ENCODE results near the gene IQSEC3.

The IQSEC3 gene

GRCh38 chr12:209851-210250 lies 143.3 kb downstream of the IQSEC3 start:
- no peak overlapping the region for H3K4me3 ChIP-seq (ENCODE audit: low read depth in 1 of 2, low read length in 1 of 2)
- peaks cover 9 to 31% of the 10 kb centered on the region in 2 experiments for H3K4me1 ChIP-seq (ENCODE audit: control insufficient read depth in 1 of 2, insufficient read depth in 1 of 2, low read depth in 1 of 2, low read length in 1 of 2)
- no peaks in the 10 kb centered on the region for H3K9me3 ChIP-seq
- TF ChIP-seq CTCF (IDR thresholded peaks at IDR 0.05) = no peak
- H3K27ac ChIP-seq = no peak overlapping the region
- H3K36me3 ChIP-seq = no peaks in the 10 kb centered on the region
- peaks cover 49% of the 10 kb centered on the region for H3K27me3 ChIP-seq

- no peak overlapping the region for H3K4me3 ChIP-seq (ENCODE audit: low read depth in 1 of 2, low read length in 1 of 2)
- peaks cover 46% of the 10 kb centered on the region for H3K27me3 ChIP-seq
- no peaks in the 10 kb centered on the region for H3K36me3 ChIP-seq
- peaks cover 9 to 38% of the 10 kb centered on the region in 2 experiments for H3K4me1 ChIP-seq (ENCODE audit: control insufficient read depth in 1 of 2, insufficient read depth in 1 of 2, low read depth in 1 of 2, low read length in 1 of 2)
- TF ChIP-seq CTCF (IDR thresholded peaks at IDR 0.05) = no peak
- no peaks in the 10 kb centered on the region for H3K9me3 ChIP-seq
- H3K27ac ChIP-seq = no peak overlapping the region
Observed at GRCh38 chr12:210277-211141, 143.9 kb downstream of the IQSEC3 start.

GRCh38 chr12:211142-211465 lies 144.5 kb downstream of the IQSEC3 start:
- H3K36me3 ChIP-seq = no peaks in the 10 kb centered on the region
- H3K27me3 ChIP-seq = peaks cover 42% of the 10 kb centered on the region
- peaks cover 9 to 38% of the 10 kb centered on the region in 2 experiments for H3K4me1 ChIP-seq (ENCODE audit: control insufficient read depth in 1 of 2, insufficient read depth in 1 of 2, low read depth in 1 of 2, low read length in 1 of 2)
- TF ChIP-seq CTCF (IDR thresholded peaks at IDR 0.05) = no peak
- H3K4me3 ChIP-seq (ENCODE audit: low read depth in 1 of 2, low read length in 1 of 2) = no peak overlapping the region
- H3K9me3 ChIP-seq = no peaks in the 10 kb centered on the region
- no peak overlapping the region for H3K27ac ChIP-seq

GRCh38 chr12:211639-212414 lies 145.3 kb downstream of the IQSEC3 start:
- Histone ChIP-seq H3K4me3 (ENCODE audit: low read depth in 1 of 2, low read length in 1 of 2) (peak overlapping the region in 1 of 2 experiments; percentile 43), H3K4me1 (ENCODE audit: control insufficient read depth in 1 of 2, insufficient read depth in 1 of 2, low read depth in 1 of 2, low read length in 1 of 2) (peaks cover 9 to 38% of the 10 kb centered on the region in 2 experiments), H3K27me3 (peaks cover 34% of the 10 kb centered on the region), H3K27ac (peak overlapping the region; percentile 80), H3K36me3 (no peaks in the 10 kb centered on the region), H3K9me3 (no peaks in the 10 kb centered on the region)
- TF ChIP-seq CTCF (IDR thresholded peaks at IDR 0.05) = no peak

GRCh38 chr12:212415-212714 lies 145.8 kb downstream of the IQSEC3 start:
- no peak for TF ChIP-seq CTCF (IDR thresholded peaks at IDR 0.05)
- Histone ChIP-seq H3K4me1 (ENCODE audit: control insufficient read depth in 1 of 2, insufficient read depth in 1 of 2, low read depth in 1 of 2, low read length in 1 of 2) (peaks cover 9 to 38% of the 10 kb centered on the region in 2 experiments), H3K4me3 (ENCODE audit: low read depth in 1 of 2, low read length in 1 of 2) (peak overlapping the region; percentile 29 to 43), H3K27me3 (peaks cover 31% of the 10 kb centered on the region), H3K36me3 (no peaks in the 10 kb centered on the region), H3K27ac (peak overlapping the region; percentile 80), H3K9me3 (no peaks in the 10 kb centered on the region)
